ENCODE results near the gene ADIPOR2.

Gene ADIPOR2

GRCh38 chr12:1737652-1738286 lies 46.9 kb downstream of the ADIPOR2 start:
- DNase-seq, result no peak

- no peak for DNase-seq
Measured at GRCh38 chr12:1738446-1738845, 47.6 kb downstream of the ADIPOR2 start.

- DNase-seq, result no peak
Measured at GRCh38 chr12:1739368-1739767, 48.5 kb downstream of the ADIPOR2 start.

DNA sequence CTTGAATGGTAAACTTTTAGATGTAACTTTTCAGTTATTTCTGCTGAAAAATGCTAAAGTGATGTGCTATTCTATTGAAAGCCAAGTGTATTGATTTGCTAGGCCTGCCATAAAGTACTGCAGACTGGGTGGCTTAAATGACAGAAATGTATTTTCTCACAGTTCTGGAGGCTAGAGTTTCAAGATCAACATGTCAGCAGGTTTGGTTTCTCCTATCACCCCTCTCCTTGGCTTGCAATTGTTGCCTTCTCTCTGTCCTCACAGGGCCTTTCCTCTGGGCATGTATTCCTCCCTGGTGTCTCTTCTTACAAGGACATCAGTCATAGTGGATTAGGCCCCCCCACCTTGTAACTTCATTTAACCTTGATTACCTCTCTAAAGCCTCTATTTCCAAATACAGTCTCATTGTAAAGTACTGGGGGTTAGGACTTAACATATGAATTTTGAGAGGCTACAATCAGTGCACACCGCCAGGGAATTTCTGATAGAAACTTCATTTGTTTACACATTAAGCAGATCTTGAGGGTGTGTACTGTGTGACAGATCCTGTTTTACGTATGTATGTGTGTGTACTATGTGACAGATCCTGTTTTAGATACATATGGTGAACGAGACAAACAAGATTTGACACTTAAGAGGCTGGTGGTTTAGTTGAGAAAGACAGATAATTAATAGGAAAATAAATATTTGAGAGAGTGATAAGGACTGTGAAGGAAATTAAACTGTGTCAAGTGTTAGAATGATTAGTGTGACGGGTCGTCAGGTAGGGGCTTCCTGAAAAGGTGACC lies 49.5 kb downstream of the ADIPOR2 start:
- DNase-seq, result no peak

GRCh38 chr12:1741154-1741949 lies 50.5 kb downstream of the ADIPOR2 start:
- no peak for DNase-seq

DNA sequence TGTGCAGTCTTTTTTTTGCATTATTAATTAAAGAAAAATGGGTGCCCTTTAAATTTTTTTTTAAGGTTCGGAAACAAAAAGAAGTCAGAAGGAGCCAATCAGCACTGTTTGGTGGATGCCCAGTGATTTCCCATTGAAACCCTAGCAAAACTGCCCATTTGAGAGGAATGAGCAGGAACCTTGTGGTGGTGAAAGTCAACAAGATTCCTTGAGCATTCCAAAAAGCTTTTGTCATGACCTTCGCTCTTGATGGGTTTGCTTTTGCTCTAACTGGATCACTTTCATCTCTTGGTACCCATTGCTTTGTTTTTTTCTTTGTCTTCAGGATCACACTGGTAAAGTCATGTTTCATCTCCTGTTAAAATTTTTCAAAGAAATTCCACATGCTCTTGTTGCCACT lies 54.1 kb downstream of the ADIPOR2 start:
- no peak for DNase-seq

GRCh38 chr12:1747609-1748008 lies 56.7 kb downstream of the ADIPOR2 start:
- DNase-seq, result no peak

DNA sequence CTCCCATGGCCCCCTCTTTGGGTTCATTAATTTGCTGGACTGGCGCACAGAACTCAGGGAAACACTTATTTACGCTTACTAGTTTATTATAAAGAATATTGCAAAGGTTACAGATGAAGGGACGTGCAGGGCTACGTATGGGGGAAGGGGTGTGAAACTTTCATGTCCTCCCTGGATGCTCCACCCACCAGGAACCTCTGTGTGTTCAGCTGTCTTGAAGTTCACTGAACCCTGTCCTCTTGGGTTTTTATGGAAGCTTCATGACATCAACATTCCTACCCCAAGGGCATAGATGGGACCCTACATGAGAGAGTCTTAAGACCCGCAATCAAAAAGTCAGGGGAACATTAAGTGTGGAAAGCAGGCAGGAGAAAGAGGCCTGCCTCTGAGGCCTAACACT lies 58.1 kb downstream of the ADIPOR2 start:
- DNase-seq, result no peak

- no peak for DNase-seq
Measured at GRCh38 chr12:1750300-1750699, 59.4 kb downstream of the ADIPOR2 start.

- no peak for DNase-seq
Measured at GRCh38 chr12:1758376-1758775, 67.5 kb downstream of the ADIPOR2 start.

DNA sequence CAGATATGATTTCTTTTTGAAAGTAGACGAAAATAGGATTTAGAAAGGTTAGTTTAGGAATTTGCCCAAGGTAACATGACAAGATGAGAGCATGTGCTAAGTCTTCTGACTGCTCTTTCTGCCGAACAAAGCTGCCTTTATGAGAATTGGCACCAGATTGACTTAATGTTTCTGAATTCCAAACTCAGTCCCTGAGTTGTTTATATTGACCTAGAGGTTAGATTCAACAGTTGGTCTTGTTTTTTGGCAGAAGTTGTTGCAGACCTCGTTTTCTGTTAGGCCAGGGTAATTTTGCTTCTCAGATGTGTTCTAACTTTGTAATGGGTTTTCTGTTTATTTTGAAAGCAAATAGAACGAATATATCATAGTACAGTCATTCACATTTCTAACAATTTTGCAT lies 68.0 kb downstream of the ADIPOR2 start:
- DNase-seq, result no peak

- DNase-seq, result no peak
Measured at GRCh38 chr12:1760566-1761382, 69.9 kb downstream of the ADIPOR2 start.

GRCh38 chr12:1761857-1762256 lies 71.0 kb downstream of the ADIPOR2 start:
- no peak for DNase-seq

GRCh38 chr12:1763153-1763552 lies 72.3 kb downstream of the ADIPOR2 start:
- no peak for DNase-seq

DNA sequence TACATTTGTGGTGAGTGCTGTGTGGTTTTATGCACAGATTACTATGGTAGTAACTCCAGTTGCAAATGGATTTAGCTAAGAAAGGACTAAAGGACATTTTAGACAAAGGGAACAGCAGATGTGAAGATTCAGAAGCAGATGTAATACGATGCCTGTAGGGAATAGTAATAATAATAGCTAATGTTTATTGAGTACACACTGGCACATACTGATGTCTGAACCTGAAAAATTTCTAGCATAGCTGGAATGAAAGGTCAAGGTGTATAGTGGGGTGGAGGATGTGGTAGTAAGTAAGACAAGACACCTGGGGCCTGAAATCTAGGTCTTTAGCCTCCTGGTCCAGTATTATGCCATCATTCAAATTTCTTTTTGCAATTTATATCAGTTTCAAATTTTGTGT lies 75.2 kb downstream of the ADIPOR2 start:
- no peak for DNase-seq

DNA sequence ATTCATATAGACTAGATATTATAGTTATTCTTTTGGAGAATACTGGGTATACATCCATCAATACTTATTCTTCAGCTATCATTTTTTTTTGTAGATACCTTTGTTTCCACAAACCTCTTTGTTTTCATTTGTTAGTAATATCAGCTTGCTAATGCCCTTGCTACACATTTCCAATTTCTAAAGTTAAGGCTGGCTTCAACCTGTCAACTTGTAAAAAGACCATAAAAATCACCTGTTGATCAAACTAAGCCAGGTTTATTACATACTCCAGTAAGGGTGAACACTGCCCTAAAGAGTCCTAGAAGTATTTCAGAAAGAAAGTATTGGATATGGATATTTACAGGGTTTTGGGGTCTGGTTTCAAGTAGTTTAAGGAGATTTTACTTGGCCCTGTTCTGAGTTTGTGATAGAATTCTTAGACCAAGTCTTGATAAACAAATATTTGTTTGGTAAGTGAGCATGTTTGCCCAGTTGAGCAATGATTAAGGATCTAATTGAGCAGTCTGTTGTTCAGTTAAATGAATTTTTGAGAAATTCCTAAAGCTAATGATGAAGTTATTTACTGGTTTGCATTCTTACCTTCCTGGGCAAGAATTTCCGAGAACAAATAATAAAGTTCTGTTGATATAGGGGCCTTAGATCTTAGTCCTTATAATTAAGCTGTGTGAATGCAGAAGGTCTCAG lies 76.7 kb downstream of the ADIPOR2 start:
- no peak for DNase-seq

DNA sequence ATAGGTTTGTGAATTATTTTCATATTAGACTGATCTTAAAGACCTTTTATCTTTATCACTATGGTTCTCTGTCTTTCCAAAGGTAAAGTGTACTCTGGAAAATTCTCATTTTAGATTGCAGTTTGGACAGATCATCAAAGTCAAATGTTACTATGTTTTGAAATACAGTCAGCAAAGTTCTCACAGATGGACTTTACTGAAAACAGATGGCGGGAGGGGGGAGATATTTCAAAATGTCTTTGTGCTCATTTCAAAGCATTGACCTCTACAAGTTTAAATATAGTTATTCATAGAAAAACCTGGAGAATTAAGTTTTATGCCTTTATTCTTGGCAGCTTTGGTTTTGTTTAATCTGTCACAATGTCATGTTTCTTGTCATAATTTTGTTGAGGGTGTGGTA lies 77.7 kb downstream of the ADIPOR2 start:
- no peak for DNase-seq

- no peak for DNase-seq
Measured at GRCh38 chr12:1769809-1770494, 79.1 kb downstream of the ADIPOR2 start.

DNA sequence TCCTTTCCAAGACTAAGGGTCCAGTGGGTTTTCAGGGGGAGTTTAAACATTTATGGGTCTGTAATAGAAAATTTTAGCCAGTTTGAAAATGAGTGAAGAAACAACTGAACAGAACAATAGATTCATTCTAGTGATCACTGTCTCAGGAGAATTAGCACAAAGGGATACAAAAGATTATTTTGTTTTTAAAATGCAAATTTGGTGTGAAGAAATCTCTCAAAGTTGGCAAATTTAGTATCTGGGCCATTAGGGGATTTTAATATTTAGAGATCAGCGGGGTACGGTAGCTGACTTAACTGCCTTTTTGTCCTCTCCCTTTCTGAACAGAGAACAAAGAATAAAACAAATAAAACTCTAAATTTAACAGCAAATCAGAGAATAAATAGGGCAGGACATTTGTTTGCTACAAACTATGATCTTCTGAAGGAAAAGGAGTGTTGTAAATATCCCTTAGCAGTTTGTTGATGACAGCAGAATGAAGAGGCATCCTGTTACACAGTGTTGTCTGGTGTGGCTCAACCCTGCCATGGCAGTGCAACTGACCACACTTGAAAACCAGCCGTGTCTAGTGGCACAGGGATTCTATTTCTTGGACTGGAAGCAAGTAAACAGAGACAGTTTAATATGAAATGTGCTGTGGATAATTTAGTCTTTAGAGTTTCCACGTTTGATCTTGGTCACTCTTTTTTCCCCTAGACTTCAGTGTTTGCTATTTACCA lies 83.2 kb downstream of the ADIPOR2 start:
- DNase-seq, result no peak

DNA sequence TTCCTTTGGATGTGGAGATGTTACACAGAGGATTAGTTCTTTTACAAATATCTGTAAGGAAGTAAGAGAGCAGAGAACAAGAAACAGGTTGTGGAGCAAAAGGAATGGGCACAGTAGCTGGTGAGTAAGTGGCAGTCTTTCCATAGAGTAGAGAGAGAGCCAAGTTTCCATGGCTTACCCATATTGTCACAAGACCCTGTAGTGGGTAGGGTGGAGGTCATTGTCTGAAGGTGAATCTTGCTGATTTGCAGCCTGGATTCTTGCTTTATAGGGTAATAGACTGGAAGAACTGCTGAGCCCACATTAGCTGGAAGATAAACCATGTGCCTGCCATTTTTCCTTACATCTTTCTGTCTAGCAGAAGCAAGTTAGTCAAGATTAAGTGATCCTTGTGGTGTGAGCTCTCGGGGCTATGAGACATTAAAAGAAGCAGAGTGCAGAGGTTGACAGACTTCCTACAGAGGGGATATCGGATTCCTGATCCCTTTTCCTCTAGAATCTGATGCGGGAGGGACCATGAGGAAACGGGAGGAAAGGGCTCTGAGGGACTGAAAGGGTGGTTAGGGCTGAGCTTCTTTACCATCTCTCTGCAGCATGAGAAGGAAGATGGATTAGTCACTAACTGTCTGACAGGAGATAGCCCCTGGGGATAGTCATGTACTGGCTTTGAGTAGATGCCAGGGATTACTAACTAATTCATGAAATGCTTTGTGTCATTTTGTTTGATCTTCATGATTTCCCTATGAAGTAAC lies 85.5 kb downstream of the ADIPOR2 start:
- DNase-seq, result no peak
